GM19035 (cell line): ENCODE results near the gene MATR3.
"Not testable (repeated sequence)": the region's sequence is repeated elsewhere in the genome, so short reads cannot be mapped to it uniquely, and the experiment has no call there.

Experiments used
- ATAC-seq: cut with Tn5 transposase; IDR thresholded peaks from one replicate; pipeline ENCODE4 v1.9.1; 2021; ENCODE audit not compliant: unreplicated experiment

Gene MATR3

GRCh38 chr5:139342423-139342723 is 48.8 kb downstream of the MATR3 start:
- ATAC-seq, result no peak

GRCh38 chr5:139343476-139343875 is 49.9 kb downstream of the MATR3 start:
- no peak for ATAC-seq

GRCh38 chr5:139344177-139344576 is 50.6 kb downstream of the MATR3 start:
- no peak for ATAC-seq

GRCh38 chr5:139345442-139345841 is 51.9 kb downstream of the MATR3 start:
- ATAC-seq, result not testable (repeated sequence)

GRCh38 chr5:139347863-139348262 is 54.3 kb downstream of the MATR3 start:
- ATAC-seq, result not testable (repeated sequence)

GRCh38 chr5:139354186-139354585 is 60.6 kb downstream of the MATR3 start:
- no peak for ATAC-seq

GRCh38 chr5:139355900-139356299 is 62.4 kb downstream of the MATR3 start:
- not testable (repeated sequence) for ATAC-seq

GRCh38 chr5:139358064-139358463 is 64.5 kb downstream of the MATR3 start:
- ATAC-seq, result no peak

GRCh38 chr5:139360384-139360783 is 66.8 kb downstream of the MATR3 start:
- no peak for ATAC-seq

GRCh38 chr5:139361835-139362429 is 68.4 kb downstream of the MATR3 start:
- ATAC-seq, result no peak

- no peak for ATAC-seq
These were observed 70.4 kb downstream of the MATR3 start for GRCh38 chr5:139363937-139364336.

- no peak for ATAC-seq
These were observed 70.9 kb downstream of the MATR3 start for GRCh38 chr5:139364466-139364865.

GRCh38 chr5:139368613-139369012 is 75.1 kb downstream of the MATR3 start:
- no peak for ATAC-seq

- no peak for ATAC-seq
These were observed 75.6 kb downstream of the MATR3 start for GRCh38 chr5:139369181-139369580.

- no peak for ATAC-seq
These were observed 78.2 kb downstream of the MATR3 start for GRCh38 chr5:139371482-139372435.

GRCh38 chr5:139374909-139375308 is 81.4 kb downstream of the MATR3 start:
- ATAC-seq, result no peak

GRCh38 chr5:139376364-139376763 is 82.8 kb downstream of the MATR3 start:
- no peak for ATAC-seq

- ATAC-seq, result no peak
These were observed 83.7 kb downstream of the MATR3 start for GRCh38 chr5:139377226-139377625.

GRCh38 chr5:139378101-139378825 is 84.7 kb downstream of the MATR3 start:
- no peak for ATAC-seq

- no peak for ATAC-seq
These were observed 85.4 kb downstream of the MATR3 start for GRCh38 chr5:139378941-139379361.

- no peak for ATAC-seq
These were observed 86.3 kb downstream of the MATR3 start for GRCh38 chr5:139379626-139380449.
